K562 (cell line): ENCODE measurements around the gene ITPA. TPM values are rescaled to one million over a fixed set of nuclear protein-coding genes. Genes with fewer than 3 reads are reported as not detected.

Experiments
- ATAC-seq: fragments of 200-7000 bp; cut with Tn5 transposase; 3 replicates; pipeline ENCODE4 v1.9.1; 2020; ENCODE audit warnings: moderate library complexity
- BruUV-seq: library from RNA; stranded (reverse); fragments of 400-500 nt; replicated peaks from 2 replicates; lab custom pipeline; 2021; lab: Mats Ljungman, UMichigan
- CTCF ChIA-PET: fragments of 300-600 bp; formaldehyde crosslinking; extraction: SDS; loops from one replicate; lab custom pipeline; 2021; ENCODE audit warnings: low intra/inter-chr PET ratio; lab: Yijun Ruan, JAX
- POLR2A ChIA-PET: fragments of 300-600, 350-650 bp; sonication (Branson Sonifier 250); formaldehyde crosslinking; extraction: SDS; loops from one replicate; lab custom pipeline; 2021; ENCODE audit warnings: antibody characterized with exemption, inconsistent platforms; lab: Yijun Ruan, JAX
- DNase-seq, 4 experiments: peaks; one replicate each; pipeline versions ENCODE4 v3.0.0 to v3.0.0-alpha.2; 2011 to 2018; ENCODE audit warnings: low spot score in 3 of 4, mixed read lengths in 3 of 4; ENCODE audit errors: extremely low read depth in 1 of 4
- FAIRE-seq: peaks from 2 replicates; lab custom pipeline; 2011; peaks lifted over from hg19 to GRCh38; lab: Jason Lieb, UNC
- H2AFZ ChIP-seq: 2 replicates; pipeline ENCODE4 v1.6.0; 2011; ENCODE audit warnings: low read depth, low read length, control low read depth, inconsistent platforms
- H3K27ac ChIP-seq: fragments of 200-600 bp; 3 replicates; pipeline ENCODE4 v1.8.0; 2011; ENCODE audit warnings: low read depth, mild to moderate bottlenecking, control low read depth, inconsistent platforms, low read length, moderate library complexity, mixed read lengths; ENCODE audit errors: extremely low read depth
- H3K27me3 ChIP-seq, 2 experiments: fragments of 300-600 bp in 1 of 2; 2 replicates in 1 of 2; 3 replicates in 1 of 2; pipeline versions ENCODE4 v1.6.0 to v1.8.0; 2011; ENCODE audit warnings: inconsistent platforms in 2 of 2, low read length in 2 of 2, mild to moderate bottlenecking in 1 of 2, mixed read lengths in 1 of 2, moderate library complexity in 1 of 2; ENCODE audit not compliant: control insufficient read depth in 2 of 2, insufficient read depth in 2 of 2
- H3K36me3 ChIP-seq: fragments of 300-600 bp; 3 replicates; pipeline ENCODE4 v1.8.0; 2011; ENCODE audit warnings: mild to moderate bottlenecking, low read length, inconsistent platforms; ENCODE audit not compliant: control insufficient read depth, insufficient read depth
- H3K4me1 ChIP-seq, 2 experiments: fragments of 200-600 bp in 1 of 2; replicated peaks in 1 of 2; 2 replicates in 1 of 2; 3 replicates in 1 of 2; pipeline versions ENCODE4 v1.5.1 to v1.8.0; 2011; ENCODE audit warnings: inconsistent platforms in 2 of 2, low read length in 2 of 2, mild to moderate bottlenecking in 1 of 2, mixed read lengths in 1 of 2, moderate library complexity in 1 of 2; ENCODE audit not compliant: control insufficient read depth in 2 of 2, insufficient read depth in 2 of 2
- H3K4me2 ChIP-seq: 2 replicates; pipeline ENCODE4 v1.6.1; 2011; ENCODE audit warnings: low read length, control low read depth, inconsistent platforms, mixed read lengths; ENCODE audit not compliant: insufficient read depth
- H3K4me3 ChIP-seq: fragments of 200-600 bp; sonication (generic), shearing (Covaris generic); 2 replicates; pipeline ENCODE4 v1.5.1; 2016; ENCODE audit warnings: control low read depth, inconsistent platforms
- H3K79me2 ChIP-seq: fragments of 200-600 bp; 3 replicates; pipeline ENCODE4 v1.8.0; 2011; ENCODE audit warnings: low read length, inconsistent platforms; ENCODE audit not compliant: control insufficient read depth, insufficient read depth
- H3K9ac ChIP-seq, 2 experiments: 2 replicates each; pipeline versions ENCODE4 v1.6.0 to v1.6.1; 2011; ENCODE audit warnings: low read depth in 2 of 2, low read length in 2 of 2, control low read depth in 1 of 2, inconsistent platforms in 1 of 2, mild to moderate bottlenecking in 1 of 2, mixed read lengths in 1 of 2; ENCODE audit not compliant: insufficient read depth in 1 of 2
- H3K9me1 ChIP-seq: one replicate; pipeline ENCODE4 v1.6.0; 2011; ENCODE audit warnings: inconsistent platforms, mild to moderate bottlenecking, low read length, moderate library complexity; ENCODE audit not compliant: control insufficient read depth, insufficient read depth
- H3K9me3 ChIP-seq: replicated peaks from 2 replicates; pipeline ENCODE4 v1.5.1; 2011; ENCODE audit warnings: low read depth, low read length, inconsistent platforms; ENCODE audit not compliant: control insufficient read depth, insufficient read depth
- H4K20me1 ChIP-seq: replicated peaks from 2 replicates; pipeline ENCODE4 v1.6.1; 2011; ENCODE audit warnings: low read length, inconsistent platforms, mixed read lengths; ENCODE audit not compliant: control insufficient read depth, insufficient read depth
- CHD4 ChIP-seq: fragments of 200-600 bp; sonication (generic); IDR thresholded peaks from 3 replicates; pipeline ENCODE4 v1.6.1; 2012; ENCODE audit warnings: low read depth, mild to moderate bottlenecking, mixed read lengths, low read length, inconsistent platforms; ENCODE audit not compliant: insufficient read depth, insufficient replicate concordance, poor library complexity, severe bottlenecking
- DNMT1 ChIP-seq: fragments of 450-650 bp; IDR thresholded peaks from 2 replicates; pipeline ENCODE4 v1.6.1; 2016; ENCODE audit warnings: antibody characterized with exemption, mild to moderate bottlenecking
- EHMT2 ChIP-seq: fragments of 450-650 bp; IDR thresholded peaks from 2 replicates; pipeline ENCODE4 v1.6.1; 2018; ENCODE audit warnings: antibody characterized with exemption
- GTF2F1 ChIP-seq: IDR thresholded peaks from 2 replicates; pipeline ENCODE4 v1.6.1; 2011; ENCODE audit warnings: low read depth, low read length, improper control_type of control experiment
- HNRNPUL1 ChIP-seq: fragments of 200-400 bp; formaldehyde crosslinking; IDR thresholded peaks from 2 replicates; pipeline ENCODE4 v1.6.1; 2017; ENCODE audit warnings: low read length
- MAFF ChIP-seq: IDR thresholded peaks from 2 replicates; pipeline ENCODE4 v1.6.1; 2012; ENCODE audit warnings: low read length, improper control_type of control experiment
- POLR3A ChIP-seq: IDR thresholded peaks from 2 replicates; pipeline ENCODE4 v1.6.1; 2011; ENCODE audit warnings: borderline replicate concordance, mild to moderate bottlenecking, moderate library complexity; ENCODE audit not compliant: insufficient read length, insufficient read depth; ENCODE audit errors: extremely low read depth
- WGBS: fragments of 100-300 bp; shearing (Covaris generic); methylation state at CpG from one replicate; pipeline ENCODE4 v1.1.6; 2016; ENCODE audit warnings: low coverage, mixed read lengths; ENCODE audit not compliant: insufficient coverage; ENCODE audit errors: missing lambda C conversion rate; 5-methylcytosine and 5-hydroxymethylcytosine counted together
- in situ Hi-C: fragments of 300-500 bp; cut with MboI; formaldehyde crosslinking; loops from 4 replicates; pipeline ENCODE4 v1.15.0; 2018; ENCODE audit warnings: inconsistent platforms, mixed read lengths
- intact Hi-C: fragments of 100-400 bp; cut with micrococcal nuclease; formaldehyde crosslinking; loops from 2 replicates; pipeline ENCODE4 v1.14.2; 2022
- polyA plus RNA-seq, 8 experiments: library from polyadenylated mRNA; depleted of rRNA in 4 of 8; stranded (reverse) in 5 of 8; unstranded in 3 of 8; fragments of >200 nt; fragmentation: Nextera tagmentation in 2 of 8; fragmentation: Illumina TruSeq in 1 of 8; extraction: Ambion mirVana in 2 of 8; extraction: Trizol in 1 of 8; gene quantifications; 2 replicates each; pipeline versions ENCODE4 v1.2.1 to v1.2.3, GENCODE V29; 2011 to 2014; ENCODE audit warnings: inconsistent platforms in 1 of 8, missing spikeins in 1 of 8
- total RNA-seq, 7 experiments: library from RNA; depleted of rRNA in 6 of 7; stranded (reverse); fragments of >200 nt in 6 of 7; fragmentation: Illumina TruSeq in 2 of 7; extraction: Trizol in 2 of 7; gene quantifications; 2 replicates each; pipeline versions ENCODE4 v1.2.1 to v1.2.3, GENCODE V29; 2011 to 2021; ENCODE audit warnings: low replicate concordance in 1 of 7
- TF ChIP-seq, protein P1 (sequence below): fragments of 450-650 bp; IDR thresholded peaks from 2 replicates; pipeline ENCODE4 v1.6.1; 2017; ENCODE audit warnings: antibody characterized with exemption
- TF ChIP-seq, protein P2 (sequence below): sonication (generic); formaldehyde crosslinking; IDR thresholded peaks from 2 replicates; pipeline ENCODE4 v1.9.0; 2022; ENCODE audit warnings: mild to moderate bottlenecking, missing genetic modification reagents
- TF ChIP-seq, protein P3 (sequence below): fragments of 200-800 bp; sonication (Bioruptor generic); IDR thresholded peaks from 2 replicates; pipeline ENCODE4 v1.6.1; 2016; ENCODE audit warnings: missing genetic modification characterization, missing compliant biosample characterization
- TF ChIP-seq, protein P4 (sequence below): fragments of 250-450 bp; sonication (Bioruptor Pico); IDR thresholded peaks from 2 replicates; pipeline ENCODE4 v1.8.0; 2022; ENCODE audit warnings: moderate library complexity, mild to moderate bottlenecking, inconsistent platforms

The ITPA gene
- total and polyA plus RNA-seq, 9 of the 15 experiments (the other 6 are each of a cell fraction or from before 2014, with no cell fraction given): 5.0 to 79.7 (median 36.7) TPM

DNA sequence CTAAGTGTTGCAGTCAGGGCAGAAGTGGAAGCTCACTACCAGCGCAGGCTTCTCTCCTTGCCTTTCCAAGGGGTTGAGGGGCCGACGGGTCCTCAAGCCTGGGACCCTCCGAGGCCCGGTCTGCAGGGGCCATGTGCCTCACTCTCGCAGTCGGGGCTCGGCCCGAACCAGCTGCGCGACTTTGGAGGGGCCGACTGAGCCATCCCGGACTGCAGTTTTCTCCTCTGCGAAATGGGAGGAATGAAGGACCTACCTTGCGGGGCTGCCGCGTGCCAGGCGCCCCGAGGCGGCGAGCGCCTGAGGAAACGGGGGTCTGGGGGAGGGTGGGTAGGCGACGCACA, 41.6 kb upstream of the ITPA start:
- intact Hi-C loops (no loop called here), in situ Hi-C loops (no loop called here)
- no TSS peak for BruUV-seq
- POLR2A ChIA-PET: interaction anchor here (1.3 kb wide), 1 partner anchor 9 kb away, joined by 4 read pairs; the partner anchor contains the start of genes FASTKD5 and UBOX5
- no peak for DNase-seq
- Histone ChIP-seq H3K9ac (no peak overlapping the region), H4K20me1 (no peaks in the 10 kb centered on the region), H2AFZ (no peak overlapping the region), H3K4me1 (peaks cover 0 to 44% of the 10 kb centered on the region in 2 experiments; a peak in 3 of 5 replicates), H3K36me3 (no peaks in the 10 kb centered on the region), H3K4me3 (no peak overlapping the region), H3K27ac (no peak overlapping the region), H3K4me2 (no peak overlapping the region), H3K27me3 (no peaks in the 10 kb centered on the region), H3K9me1 (no peaks in the 10 kb centered on the region), H3K9me3 (no peaks in the 10 kb centered on the region), H3K79me2 (no peaks in the 10 kb centered on the region)
- ATAC-seq: no peak
- TF ChIP-seq, protein P1, sequence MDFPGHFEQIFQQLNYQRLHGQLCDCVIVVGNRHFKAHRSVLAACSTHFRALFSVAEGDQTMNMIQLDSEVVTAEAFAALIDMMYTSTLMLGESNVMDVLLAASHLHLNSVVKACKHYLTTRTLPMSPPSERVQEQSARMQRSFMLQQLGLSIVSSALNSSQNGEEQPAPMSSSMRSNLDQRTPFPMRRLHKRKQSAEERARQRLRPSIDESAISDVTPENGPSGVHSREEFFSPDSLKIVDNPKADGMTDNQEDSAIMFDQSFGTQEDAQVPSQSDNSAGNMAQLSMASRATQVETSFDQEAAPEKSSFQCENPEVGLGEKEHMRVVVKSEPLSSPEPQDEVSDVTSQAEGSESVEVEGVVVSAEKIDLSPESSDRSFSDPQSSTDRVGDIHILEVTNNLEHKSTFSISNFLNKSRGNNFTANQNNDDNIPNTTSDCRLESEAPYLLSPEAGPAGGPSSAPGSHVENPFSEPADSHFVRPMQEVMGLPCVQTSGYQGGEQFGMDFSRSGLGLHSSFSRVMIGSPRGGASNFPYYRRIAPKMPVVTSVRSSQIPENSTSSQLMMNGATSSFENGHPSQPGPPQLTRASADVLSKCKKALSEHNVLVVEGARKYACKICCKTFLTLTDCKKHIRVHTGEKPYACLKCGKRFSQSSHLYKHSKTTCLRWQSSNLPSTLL: no peak
- TF ChIP-seq EHMT2 (no peak), GTF2F1 (no peak), CHD4 (no peak), HNRNPUL1 (no peak), POLR3A (no peak), DNMT1 (no peak), MAFF (no peak)
- TF ChIP-seq, protein P2, sequence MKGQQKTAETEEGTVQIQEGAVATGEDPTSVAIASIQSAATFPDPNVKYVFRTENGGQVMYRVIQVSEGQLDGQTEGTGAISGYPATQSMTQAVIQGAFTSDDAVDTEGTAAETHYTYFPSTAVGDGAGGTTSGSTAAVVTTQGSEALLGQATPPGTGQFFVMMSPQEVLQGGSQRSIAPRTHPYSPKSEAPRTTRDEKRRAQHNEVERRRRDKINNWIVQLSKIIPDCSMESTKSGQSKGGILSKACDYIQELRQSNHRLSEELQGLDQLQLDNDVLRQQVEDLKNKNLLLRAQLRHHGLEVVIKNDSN: no peak
- TF ChIP-seq, protein P3, sequence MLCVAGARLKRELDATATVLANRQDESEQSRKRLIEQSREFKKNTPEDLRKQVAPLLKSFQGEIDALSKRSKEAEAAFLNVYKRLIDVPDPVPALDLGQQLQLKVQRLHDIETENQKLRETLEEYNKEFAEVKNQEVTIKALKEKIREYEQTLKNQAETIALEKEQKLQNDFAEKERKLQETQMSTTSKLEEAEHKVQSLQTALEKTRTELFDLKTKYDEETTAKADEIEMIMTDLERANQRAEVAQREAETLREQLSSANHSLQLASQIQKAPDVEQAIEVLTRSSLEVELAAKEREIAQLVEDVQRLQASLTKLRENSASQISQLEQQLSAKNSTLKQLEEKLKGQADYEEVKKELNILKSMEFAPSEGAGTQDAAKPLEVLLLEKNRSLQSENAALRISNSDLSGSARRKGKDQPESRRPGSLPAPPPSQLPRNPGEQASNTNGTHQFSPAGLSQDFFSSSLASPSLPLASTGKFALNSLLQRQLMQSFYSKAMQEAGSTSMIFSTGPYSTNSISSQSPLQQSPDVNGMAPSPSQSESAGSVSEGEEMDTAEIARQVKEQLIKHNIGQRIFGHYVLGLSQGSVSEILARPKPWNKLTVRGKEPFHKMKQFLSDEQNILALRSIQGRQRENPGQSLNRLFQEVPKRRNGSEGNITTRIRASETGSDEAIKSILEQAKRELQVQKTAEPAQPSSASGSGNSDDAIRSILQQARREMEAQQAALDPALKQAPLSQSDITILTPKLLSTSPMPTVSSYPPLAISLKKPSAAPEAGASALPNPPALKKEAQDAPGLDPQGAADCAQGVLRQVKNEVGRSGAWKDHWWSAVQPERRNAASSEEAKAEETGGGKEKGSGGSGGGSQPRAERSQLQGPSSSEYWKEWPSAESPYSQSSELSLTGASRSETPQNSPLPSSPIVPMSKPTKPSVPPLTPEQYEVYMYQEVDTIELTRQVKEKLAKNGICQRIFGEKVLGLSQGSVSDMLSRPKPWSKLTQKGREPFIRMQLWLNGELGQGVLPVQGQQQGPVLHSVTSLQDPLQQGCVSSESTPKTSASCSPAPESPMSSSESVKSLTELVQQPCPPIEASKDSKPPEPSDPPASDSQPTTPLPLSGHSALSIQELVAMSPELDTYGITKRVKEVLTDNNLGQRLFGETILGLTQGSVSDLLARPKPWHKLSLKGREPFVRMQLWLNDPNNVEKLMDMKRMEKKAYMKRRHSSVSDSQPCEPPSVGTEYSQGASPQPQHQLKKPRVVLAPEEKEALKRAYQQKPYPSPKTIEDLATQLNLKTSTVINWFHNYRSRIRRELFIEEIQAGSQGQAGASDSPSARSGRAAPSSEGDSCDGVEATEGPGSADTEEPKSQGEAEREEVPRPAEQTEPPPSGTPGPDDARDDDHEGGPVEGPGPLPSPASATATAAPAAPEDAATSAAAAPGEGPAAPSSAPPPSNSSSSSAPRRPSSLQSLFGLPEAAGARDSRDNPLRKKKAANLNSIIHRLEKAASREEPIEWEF (CRISPR knock-in tag): no peak
- TF ChIP-seq, protein P4, sequence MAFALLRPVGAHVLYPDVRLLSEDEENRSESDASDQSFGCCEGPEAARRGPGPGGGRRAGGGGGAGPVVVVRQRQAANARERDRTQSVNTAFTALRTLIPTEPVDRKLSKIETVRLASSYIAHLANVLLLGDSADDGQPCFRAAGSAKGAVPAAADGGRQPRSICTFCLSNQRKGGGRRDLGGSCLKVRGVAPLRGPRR (CRISPR knock-in tag): no peak
- WGBS: 80% methylated on average over 1 of the region's 25 CpGs
- CTCF ChIA-PET: no interaction called here
- no peak for FAIRE-seq
